HG02798 (cell line): ENCODE results near the gene TSPAN10.
"Not testable (repeated sequence)": the region's sequence is repeated elsewhere in the genome, so short reads cannot be mapped to it uniquely, and the experiment has no call there.

Source experiments
- ATAC-seq: cut with Tn5 transposase; IDR thresholded peaks from one replicate; pipeline ENCODE4 v1.9.1; 2021; ENCODE audit warnings: mild to moderate bottlenecking; ENCODE audit not compliant: unreplicated experiment, poor library complexity

The TSPAN10 gene

DNA sequence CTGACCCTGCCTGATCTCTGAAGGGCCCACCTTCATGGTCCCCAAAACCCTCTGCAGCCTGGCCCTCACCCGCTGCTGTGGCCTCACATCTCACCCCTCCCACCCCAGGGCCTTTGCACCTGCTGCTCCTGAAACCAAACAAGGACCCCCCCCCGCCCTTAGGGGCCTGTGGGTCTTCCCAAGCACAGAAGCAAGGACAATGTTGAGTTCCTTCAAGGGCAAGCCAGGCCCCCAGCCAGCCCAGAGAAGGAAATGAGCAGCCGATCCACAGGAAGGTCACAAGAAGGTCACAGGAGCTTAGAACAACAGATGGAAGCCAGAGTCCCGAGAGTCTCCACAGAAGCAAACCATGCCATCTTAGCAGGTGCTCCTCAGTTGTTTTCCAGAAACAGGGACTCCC is 19.8 kb downstream of the TSPAN10 start:
- no peak for ATAC-seq

DNA sequence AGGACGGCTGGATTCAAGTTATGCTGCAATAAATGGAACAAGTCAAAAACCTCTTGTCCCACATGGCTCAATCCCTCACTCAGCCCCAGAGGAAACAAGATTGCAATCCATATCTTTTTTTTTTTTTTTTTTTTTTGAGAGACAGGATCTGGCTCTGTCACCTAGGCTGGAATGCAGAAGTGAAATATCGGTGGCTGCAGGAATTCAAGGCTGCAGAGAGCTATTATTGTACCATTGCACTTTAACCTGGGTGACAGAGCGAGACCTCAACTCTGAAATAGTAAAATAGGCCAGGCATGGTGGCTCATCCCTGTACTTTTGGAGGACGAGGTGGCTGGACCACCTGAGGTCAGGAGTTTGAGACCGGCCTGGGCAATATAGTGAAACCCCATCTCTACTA is 22.0 kb downstream of the TSPAN10 start:
- no peak for ATAC-seq

DNA sequence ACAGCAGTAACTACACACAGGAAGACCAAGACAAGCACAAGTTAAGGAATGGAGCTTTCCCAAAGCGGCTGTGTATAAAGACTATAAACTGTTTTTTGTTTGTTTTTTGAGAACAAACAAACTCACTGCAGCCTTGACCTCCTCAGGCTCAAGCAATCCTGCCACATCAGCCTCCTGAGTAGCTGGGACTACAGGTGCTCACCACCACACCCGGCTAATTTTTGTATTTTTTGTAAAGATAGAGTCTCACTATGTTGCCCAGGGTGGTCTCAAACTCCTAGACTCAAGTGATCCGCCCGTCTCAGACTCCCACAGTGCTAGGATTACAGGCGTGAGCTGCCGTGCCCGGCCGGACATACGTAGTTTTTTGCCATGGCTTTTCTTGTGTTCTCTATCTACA is 23.4 kb downstream of the TSPAN10 start:
- no peak for ATAC-seq

DNA sequence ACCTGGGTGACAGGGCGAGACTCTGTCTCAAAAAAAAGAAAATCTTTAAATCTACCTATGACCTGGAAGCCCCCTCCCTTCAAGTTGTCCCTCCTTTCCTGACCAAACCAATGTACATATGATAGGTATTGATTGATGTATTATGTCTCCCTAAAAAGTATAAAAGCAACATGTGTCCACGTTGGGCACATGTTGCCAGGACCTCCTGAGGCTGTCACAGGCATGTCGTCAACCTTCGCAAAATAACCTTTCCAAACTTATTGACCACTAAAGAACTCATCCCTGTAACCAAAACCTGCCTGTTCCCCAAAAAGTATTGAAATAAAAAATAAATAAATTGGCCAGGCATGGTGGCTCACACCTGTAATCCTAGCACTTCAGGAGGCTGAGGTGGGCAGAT is 25.0 kb downstream of the TSPAN10 start:
- ATAC-seq = no peak

DNA sequence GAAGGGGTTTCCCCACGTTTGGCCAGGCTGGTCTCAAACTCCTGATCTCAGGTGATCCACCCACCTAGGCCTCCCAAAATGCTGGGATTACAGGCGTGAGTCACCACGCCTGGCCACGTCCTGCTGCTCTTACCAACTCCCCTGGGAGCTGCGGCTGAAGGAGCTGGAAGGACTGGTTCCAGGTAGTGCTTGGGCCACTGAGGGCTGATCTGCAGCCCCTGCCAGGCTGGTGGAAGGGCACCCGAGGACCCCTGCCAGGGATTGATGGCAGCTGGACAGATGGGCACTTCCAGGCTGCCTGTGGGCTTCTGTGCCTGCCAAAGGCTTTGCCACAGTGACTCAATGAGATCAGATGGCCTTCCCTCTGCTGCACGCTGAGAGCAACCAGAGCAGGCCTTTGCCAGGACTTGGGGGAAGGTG is 27.1 kb downstream of the TSPAN10 start:
- ATAC-seq = no peak

DNA sequence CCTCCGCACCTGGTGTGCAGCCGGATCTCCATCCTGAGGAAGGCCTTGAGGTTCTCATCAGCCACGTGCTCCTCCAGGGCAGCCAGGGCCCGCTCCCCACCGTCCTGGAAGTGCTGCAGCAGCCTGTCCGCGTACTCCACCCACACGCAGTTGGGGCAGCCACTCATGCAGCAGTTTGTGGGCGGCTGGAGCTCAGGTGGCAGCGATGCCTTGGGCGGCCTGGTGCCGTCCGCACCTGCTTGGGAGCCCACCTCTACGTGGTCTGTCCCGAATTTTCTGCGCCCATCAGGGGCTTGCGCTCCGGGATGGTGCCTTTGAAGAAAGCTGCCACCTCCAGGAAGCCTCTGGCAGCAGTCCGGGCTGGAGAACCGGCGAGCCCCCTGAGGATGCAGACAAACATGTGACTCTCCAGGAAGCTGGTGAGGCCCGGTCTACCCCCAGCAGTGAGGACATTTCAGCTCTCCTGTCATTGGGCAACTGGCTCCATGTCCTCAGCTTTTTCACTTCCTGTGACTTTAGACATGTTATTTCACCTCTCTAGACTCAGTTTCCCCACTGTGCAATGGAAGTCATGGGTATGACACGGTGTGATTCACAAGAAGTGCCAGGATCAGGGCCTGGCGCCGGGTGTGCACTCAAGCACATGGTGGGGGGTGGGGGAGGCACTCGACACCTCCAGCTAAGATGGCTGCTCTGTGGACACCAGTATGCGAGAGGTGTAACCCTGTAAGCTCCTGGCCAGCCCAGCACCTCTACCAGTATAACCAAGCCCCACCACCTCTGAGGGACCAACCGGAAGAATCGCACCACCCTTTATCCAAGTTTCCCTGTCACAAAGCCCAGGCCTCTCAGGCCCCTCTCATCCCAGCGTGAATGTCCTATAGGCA is 28.5 kb downstream of the TSPAN10 start:
- ATAC-seq = peak; percentile 15

DNA sequence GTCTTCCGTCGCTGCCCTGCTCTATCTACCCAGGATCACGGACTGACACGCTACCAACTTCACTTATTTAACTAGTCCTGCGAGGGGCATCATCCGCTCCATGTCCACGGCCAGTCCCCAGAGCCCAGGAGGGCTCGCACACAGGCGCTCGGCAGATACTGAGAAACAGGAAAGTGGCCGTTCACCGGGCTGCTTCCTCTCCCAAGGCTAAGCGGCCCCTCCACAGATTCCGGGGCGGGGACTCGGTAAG is 29.0 kb downstream of the TSPAN10 start:
- no peak for ATAC-seq

DNA sequence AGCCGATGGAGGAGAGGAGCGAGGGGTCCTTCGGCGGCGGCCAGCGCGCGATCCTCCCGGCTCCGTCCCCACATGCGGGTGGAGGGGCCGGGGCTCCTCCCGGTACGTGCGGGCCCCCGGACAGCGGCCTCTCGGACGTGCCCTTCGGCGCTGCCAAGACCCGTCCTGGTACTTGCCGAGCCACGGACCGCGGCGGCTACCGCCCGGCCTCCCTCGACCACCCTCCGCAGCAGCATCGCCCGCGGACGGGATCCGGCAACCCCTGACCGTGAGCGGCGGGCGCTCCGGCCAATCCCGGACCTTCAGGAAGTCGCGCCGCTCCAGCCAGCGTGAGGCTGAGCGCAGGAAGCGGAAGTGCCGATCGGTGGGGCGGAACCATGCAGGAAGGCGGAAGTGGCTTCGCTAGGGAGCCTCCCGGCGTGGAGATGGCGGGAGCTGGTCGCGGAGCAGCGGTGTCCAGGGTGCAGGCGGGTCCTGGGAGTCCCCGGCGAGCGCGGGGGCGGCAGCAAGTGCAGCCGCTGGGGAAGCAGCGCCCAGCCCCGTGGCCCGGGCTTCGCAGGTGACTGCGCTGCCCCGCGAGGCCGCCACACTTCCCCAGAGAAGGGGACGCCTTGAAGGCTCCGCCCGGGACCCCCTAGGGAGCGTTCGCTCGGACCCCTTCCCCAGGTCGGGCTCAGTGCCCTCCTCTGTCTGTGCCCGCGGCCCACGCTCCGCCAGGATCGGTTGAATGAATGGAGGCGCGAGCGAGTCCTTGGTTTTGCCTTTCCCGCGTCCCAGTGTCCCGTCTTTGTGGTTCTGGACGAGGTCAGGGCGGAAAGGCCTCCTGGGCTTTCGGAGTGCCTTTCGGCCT is 29.6 kb downstream of the TSPAN10 start, which contains the start of the genes CCDC137 and OXLD1:
CCDC137 (plus strand) TSS at position 396 of the 850 bp plus-strand sequence; CDS start at position 426, 30 bp downstream.
OXLD1 (minus strand) TSS at position 264 of the 850 bp plus-strand sequence; CDS start at position 236, 28 bp downstream.
- peak; percentile 94 for ATAC-seq

DNA sequence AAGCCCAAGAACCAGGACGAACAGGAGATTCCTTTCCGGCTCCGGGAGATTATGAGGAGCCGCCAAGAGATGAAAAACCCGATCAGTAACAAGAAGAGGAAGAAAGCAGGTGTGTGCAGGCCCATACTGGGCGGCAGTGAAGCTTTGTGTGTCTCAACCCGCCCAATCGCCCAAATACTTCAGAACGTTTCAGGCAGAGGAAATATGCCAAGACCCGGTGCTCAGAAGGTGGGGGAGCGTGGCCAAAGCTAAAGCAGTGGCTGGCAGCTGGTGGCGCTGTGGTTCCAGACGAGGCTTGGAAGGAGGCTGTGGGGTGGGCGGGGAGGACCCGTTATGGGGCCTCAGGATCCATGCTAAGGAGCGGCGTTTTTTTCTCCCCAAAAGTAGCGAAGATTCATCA is 30.8 kb downstream of the TSPAN10 start:
- ATAC-seq = no peak

DNA sequence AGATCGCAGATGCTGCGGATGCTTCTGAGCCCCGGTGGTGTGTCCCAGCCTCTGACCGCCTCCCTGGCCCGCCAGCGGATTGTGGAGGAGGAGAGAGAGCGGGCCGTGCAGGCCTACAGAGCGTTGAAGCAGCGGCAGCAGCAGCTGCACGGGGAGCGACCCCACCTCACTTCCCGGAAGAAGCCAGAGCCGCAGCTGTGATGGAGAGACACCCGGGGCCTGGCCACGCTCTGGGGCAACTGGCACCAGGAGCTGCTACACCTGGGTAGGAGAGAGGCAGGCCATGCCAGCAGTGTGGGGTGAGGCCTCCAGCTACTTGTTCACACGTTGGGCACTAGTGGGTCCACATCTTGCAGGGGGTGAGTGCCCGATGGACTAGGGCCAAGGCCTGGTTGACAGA is 35.5 kb downstream of the TSPAN10 start:
- no peak for ATAC-seq

DNA sequence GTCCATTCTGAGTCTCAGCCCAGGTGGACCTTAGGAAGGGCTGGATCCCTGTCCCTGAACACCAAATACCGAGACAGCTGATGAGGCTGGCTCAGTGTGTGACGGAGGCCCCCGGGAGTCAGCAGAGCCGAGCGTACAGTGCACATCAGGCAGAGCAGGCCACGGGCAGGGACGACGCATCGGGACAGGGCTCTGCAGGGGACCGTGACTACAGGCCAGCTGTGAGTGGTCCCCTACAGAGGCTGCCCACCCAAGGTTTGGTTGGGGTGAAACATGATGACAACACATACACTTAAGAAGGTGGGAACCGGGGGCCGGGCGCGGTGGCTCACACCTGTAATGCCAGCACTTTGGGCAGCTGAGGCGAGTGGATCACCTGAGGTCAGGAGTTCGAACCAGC is 36.0 kb downstream of the TSPAN10 start:
- ATAC-seq = no peak

DNA sequence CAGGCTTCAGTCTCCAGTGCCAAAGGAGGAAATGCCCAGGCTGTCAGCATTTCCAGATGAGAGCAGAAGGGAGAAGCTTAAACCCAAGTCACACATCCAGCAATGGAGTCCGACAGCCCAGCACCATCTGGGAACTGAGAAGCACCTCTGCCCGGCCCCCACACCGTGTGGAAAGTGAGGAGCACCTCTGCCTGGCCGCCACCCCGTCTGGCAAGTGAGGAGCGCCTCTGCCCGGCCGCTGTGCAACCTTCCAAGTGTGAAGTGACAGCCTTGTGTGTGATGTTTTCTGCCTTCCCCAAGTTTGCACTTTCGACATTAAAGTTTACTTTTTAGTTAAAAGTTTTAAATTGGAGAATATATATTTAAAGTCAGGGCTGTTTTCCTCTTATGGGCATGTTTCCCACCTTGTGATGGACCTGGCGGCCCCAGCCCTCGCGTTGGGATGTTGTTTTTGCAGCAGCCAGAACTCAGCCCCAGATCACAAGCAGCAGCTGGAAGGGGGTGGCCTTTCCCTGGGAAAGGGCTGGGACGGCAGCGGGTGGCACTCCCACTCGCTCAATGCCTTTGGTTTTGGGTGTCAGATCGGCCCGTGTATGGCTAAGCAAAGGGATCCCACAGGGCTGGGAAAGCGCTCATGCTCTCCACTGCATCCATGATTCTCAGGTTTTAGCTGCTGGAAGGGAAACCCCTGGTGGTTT is 36.7 kb downstream of the TSPAN10 start:
- ATAC-seq = no peak

DNA sequence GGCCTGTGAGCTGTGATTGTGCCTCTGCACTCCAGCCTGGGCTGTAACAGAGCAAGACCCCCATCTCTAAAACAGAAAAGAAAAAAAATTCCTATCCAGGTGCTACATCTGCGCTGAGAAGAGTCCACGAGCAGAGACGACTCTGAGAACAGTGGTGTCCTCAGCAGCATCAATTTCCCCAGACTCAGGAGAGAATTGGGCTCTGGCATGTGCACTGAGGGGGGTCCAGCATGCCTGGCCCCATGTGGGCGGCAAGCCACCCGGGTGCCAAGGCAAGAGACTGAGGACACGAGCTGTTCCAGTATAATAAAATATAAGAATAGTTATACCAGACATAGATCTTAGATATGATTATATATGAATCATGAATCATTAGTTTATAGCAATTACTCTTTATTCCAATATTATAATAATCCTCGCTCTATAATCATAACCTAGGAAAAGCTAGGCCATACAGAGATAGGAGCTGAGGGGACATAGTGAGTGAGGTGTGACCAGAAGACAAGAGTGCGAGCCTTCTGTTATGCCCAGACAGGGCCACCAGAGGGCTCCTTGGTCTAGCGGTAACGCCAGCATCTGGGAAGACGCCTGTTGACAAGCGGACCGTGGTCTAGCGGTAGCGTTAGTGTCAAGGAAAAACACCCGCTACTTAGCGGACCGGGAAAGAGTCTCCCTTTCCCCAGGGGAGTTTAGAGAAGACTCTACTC is 38.7 kb downstream of the TSPAN10 start:
- not testable (repeated sequence) for ATAC-seq

DNA sequence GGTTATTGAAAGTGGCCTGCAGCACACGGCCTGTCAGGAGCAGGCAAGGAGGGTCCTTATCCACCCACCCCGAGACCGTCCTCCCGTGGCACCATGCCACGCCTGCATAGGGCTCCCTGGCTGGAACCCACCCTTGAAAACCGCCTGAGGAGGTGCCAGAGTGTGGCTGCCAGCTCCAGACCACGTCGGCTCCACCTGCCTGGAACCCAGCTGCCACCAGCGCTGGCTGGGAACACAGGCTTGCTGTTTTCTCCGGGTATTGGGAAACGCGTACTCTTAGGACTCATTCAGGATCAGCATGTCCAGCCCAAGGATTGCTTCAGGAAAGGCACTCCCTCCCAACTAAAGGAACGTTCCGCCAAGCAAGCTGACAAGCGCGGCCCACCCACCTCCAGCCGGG is 39.9 kb downstream of the TSPAN10 start:
- ATAC-seq = no peak

DNA sequence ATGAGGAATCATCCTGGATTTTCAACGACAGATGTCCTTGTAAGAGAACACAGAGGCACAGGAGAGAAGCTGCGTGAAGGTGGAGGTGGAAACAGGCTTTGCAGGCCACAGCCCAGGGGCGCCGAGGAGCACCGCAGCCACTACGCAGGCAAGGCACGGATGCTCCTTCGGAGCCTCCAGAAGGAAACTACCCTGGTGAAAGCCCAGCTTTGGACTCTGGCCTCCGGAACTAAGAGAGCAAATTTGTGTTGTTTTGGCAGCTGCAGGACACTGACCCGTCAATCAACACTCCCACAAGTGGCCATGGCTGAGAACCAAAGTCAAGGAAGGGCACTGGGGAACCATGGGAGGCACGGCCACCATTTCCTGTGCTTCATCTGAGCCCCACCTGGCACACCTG is 43.2 kb downstream of the TSPAN10 start:
- no peak for ATAC-seq

DNA sequence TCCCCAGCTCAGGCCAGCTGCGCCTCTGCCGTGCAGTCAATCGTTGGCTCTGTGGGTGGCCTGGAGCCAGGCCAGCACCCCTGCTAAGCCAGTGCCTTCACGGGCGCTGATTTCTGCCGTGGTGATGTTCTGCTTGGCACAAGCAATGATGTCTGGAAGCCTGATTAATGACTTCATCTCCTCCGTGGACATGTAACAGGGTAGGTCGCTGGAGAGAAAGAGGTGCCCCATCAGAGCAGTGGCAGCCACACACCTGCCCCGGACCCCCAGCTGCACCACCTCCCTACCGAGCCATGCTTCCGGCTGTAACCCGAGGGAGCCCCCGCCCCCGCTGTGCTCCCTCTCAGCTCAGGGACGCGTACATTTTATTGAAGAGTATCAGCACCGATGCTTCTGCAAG is 44.7 kb downstream of the TSPAN10 start:
- ATAC-seq = no peak

DNA sequence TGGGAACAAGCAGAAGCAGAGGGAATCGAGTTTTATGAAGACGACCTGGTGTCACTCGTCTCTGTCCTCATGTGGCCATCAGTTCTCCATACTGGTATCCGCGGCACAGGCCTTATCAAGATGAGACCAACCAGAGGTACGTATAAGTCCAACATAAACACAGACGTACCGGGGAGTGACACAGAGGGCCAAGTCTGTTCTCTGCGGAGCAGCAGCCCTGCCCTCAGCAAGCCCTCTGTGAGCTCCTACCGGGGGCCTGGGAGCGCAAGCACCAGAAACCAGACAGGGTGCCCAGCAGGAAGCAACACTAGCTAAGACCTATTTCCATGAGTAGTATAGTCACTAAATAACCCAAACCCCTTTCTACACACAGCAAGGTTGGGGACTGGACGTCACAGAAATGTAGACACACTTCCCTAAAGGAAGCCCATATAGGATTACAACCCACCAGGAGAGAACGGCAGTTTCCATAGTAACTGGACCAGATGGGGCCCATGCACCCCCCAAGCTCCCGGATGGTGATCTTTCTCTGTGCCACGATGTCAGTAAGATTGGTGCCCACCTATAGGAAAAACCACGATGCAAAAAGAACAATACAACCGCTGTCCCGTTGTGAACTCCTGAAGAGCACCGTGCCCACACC is 45.7 kb downstream of the TSPAN10 start:
- no peak for ATAC-seq

DNA sequence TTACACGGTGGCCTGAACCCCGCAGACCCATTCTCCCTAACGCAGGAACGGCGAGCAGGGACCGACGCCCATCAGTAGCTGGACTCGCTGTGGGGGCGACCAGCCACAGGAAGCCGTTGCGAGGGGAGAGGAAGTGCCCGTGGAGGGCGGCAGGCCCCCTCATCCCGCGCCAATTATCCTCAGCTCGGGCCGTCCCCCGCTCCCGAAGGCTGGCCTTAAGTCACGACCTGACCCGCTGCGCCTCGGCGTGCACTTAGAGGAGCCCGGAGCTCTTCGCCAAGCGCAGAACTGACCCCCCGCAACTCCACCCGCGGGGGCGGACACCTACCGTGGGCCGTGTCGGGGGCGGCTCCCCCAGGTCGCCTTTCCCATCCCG is 46.2 kb downstream of the TSPAN10 start:
- no peak for ATAC-seq

DNA sequence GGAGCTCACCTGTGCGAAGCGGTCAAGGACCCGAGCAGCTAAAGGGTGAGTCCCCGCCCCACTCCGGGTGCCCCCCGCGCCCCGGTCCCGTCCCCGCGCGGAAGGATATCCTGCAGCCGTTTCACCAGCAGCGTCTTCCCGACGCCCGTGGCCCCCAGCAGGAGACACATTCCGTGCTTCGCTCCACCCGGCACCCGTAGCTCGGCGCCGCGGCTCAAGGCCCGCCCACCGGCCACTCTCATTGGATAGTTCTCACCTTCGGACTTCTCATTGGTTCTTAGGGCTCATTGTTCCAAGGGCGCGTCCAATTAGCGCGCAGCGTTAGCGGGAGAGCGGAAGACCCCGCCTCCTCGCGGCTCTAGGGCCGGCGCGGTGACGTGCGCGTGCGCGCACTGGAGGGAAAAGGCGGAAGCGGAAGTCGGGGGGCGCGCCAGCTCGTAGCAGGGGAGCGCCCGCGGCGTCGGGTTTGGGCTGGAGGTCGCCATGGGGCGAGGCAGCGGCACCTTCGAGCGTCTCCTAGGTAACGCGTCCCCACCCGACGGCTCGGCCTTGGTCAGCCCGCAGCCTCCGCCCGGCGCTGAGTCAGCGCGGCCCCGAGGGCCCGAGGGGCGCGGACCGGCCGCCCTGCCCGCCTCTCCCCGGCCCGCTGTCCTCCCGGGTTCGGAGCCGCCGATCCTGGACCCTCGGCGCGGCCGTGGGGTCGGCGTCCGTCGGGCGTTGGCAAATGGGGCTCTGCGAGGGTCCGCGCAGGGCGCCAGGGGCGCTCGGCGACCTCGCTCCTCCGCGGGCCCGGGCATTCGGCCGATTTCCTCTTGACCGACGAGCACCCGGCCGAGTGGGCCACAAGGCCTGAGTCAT is 46.8 kb downstream of the TSPAN10 start, which contains the start of the genes ARL16 and HGS:
ARL16 (minus strand) TSS at position 214 of the 858 bp plus-strand sequence; CDS start at position 170, 44 bp downstream.
HGS (plus strand) TSS at position 428 of the 858 bp plus-strand sequence; CDS start at position 484, 56 bp downstream.
- ATAC-seq = peak; percentile 94
